DOHH2 (cell line): ENCODE measurements around the gene TRIM10.

ENCODE experiments used
- H3F3A ChIP-seq: fragments of 200-600 bp; sonication (generic), shearing (Covaris generic); 2 replicates; pipeline ENCODE4 v1.6.0; 2016; ENCODE audit warnings: antibody characterized with exemption, mild to moderate bottlenecking; ENCODE audit not compliant: control insufficient read depth, insufficient read depth
- H3K27ac ChIP-seq: fragments of 200-600 bp; sonication (generic); 2 replicates; pipeline ENCODE4 v1.5.1; 2014; ENCODE audit warnings: low read depth, mild to moderate bottlenecking, low read length, moderate library complexity
- H3K27me3 ChIP-seq: fragments of 200-600 bp; sonication (generic); 2 replicates; pipeline ENCODE4 v1.6.1; 2014; ENCODE audit warnings: mild to moderate bottlenecking, low read length, mixed read lengths; ENCODE audit not compliant: control insufficient read depth
- H3K36me3 ChIP-seq: fragments of 200-600 bp; sonication (generic); 2 replicates; pipeline ENCODE4 v1.6.1; 2014; ENCODE audit warnings: mild to moderate bottlenecking, low read length, moderate library complexity, mixed read lengths; ENCODE audit not compliant: control insufficient read depth
- H3K4me1 ChIP-seq: fragments of 200-600 bp; sonication (generic); 2 replicates; pipeline ENCODE4 v1.6.1; 2014; ENCODE audit warnings: mild to moderate bottlenecking, low read length, mixed read lengths; ENCODE audit not compliant: control insufficient read depth
- H3K4me2 ChIP-seq: fragments of 200-600 bp; sonication (generic); 2 replicates; pipeline ENCODE4 v1.6.0; 2014; ENCODE audit warnings: mild to moderate bottlenecking, low read length, moderate library complexity
- H3K4me3 ChIP-seq: fragments of 200-600 bp; sonication (generic); 2 replicates; pipeline ENCODE4 v1.5.1; 2014; ENCODE audit warnings: mild to moderate bottlenecking, low read length, mixed read lengths
- H3K79me2 ChIP-seq: fragments of 200-600 bp; sonication (generic); 2 replicates; pipeline ENCODE4 v1.6.1; 2014; ENCODE audit warnings: mild to moderate bottlenecking, low read length, mixed read lengths; ENCODE audit not compliant: control insufficient read depth
- H3K9me2 ChIP-seq: fragments of 200-600 bp; sonication (generic); replicated peaks from 2 replicates; pipeline ENCODE4 v1.6.1; 2014; ENCODE audit warnings: mild to moderate bottlenecking, low read length, mixed read lengths; ENCODE audit not compliant: control insufficient read depth
- H3K9me3 ChIP-seq: fragments of 200-600 bp; sonication (generic); 2 replicates; pipeline ENCODE4 v1.6.1; 2014; ENCODE audit warnings: antibody characterized with exemption, low read length, mixed read lengths; ENCODE audit not compliant: control insufficient read depth, insufficient read depth
- H4K20me1 ChIP-seq: fragments of 200-600 bp; sonication (generic); 2 replicates; pipeline ENCODE4 v1.6.0; 2014; ENCODE audit warnings: low read depth, mild to moderate bottlenecking, antibody characterized with exemption, low read length, moderate library complexity; ENCODE audit not compliant: control insufficient read depth, insufficient read depth
- EZH2phosphoT487 ChIP-seq: fragments of 200-600 bp; sonication (generic); IDR thresholded peaks from 2 replicates; pipeline ENCODE4 v1.6.1; 2017; ENCODE audit warnings: borderline replicate concordance, mild to moderate bottlenecking, antibody characterized with exemption, low read length, moderate library complexity, mixed read lengths
- TF ChIP-seq, protein P1 (sequence below): fragments of 200-600 bp; sonication (generic); IDR thresholded peaks from one replicate; pipeline ENCODE4 v1.5.1; 2014; ENCODE audit warnings: antibody characterized with exemption, mild to moderate bottlenecking, low read depth, low read length; ENCODE audit not compliant: poor library complexity, severe bottlenecking

TRIM10 gene

GRCh38 chr6:30113841-30114240 is 47.2 kb downstream of the TRIM10 start:
- no peaks in the 10 kb centered on the region for H3K4me1 ChIP-seq
- no peak overlapping the region for H3K4me3 ChIP-seq
- H3K27ac ChIP-seq = no peak overlapping the region
- H3K36me3 ChIP-seq = no peaks in the 10 kb centered on the region
- peaks cover 36% of the 10 kb centered on the region for H3K27me3 ChIP-seq
- H3K4me2 ChIP-seq = no peak overlapping the region
- no peaks in the 10 kb centered on the region for H4K20me1 ChIP-seq
- H3F3A ChIP-seq = no peaks in the 10 kb centered on the region
- no peak for TF ChIP-seq EZH2phosphoT487
- TF ChIP-seq, protein P1, sequence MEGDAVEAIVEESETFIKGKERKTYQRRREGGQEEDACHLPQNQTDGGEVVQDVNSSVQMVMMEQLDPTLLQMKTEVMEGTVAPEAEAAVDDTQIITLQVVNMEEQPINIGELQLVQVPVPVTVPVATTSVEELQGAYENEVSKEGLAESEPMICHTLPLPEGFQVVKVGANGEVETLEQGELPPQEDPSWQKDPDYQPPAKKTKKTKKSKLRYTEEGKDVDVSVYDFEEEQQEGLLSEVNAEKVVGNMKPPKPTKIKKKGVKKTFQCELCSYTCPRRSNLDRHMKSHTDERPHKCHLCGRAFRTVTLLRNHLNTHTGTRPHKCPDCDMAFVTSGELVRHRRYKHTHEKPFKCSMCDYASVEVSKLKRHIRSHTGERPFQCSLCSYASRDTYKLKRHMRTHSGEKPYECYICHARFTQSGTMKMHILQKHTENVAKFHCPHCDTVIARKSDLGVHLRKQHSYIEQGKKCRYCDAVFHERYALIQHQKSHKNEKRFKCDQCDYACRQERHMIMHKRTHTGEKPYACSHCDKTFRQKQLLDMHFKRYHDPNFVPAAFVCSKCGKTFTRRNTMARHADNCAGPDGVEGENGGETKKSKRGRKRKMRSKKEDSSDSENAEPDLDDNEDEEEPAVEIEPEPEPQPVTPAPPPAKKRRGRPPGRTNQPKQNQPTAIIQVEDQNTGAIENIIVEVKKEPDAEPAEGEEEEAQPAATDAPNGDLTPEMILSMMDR = no peak
- H3K9me2 ChIP-seq = no peaks in the 10 kb centered on the region
- no peaks in the 10 kb centered on the region for H3K9me3 ChIP-seq
- no peaks in the 10 kb centered on the region for H3K79me2 ChIP-seq

DNA sequence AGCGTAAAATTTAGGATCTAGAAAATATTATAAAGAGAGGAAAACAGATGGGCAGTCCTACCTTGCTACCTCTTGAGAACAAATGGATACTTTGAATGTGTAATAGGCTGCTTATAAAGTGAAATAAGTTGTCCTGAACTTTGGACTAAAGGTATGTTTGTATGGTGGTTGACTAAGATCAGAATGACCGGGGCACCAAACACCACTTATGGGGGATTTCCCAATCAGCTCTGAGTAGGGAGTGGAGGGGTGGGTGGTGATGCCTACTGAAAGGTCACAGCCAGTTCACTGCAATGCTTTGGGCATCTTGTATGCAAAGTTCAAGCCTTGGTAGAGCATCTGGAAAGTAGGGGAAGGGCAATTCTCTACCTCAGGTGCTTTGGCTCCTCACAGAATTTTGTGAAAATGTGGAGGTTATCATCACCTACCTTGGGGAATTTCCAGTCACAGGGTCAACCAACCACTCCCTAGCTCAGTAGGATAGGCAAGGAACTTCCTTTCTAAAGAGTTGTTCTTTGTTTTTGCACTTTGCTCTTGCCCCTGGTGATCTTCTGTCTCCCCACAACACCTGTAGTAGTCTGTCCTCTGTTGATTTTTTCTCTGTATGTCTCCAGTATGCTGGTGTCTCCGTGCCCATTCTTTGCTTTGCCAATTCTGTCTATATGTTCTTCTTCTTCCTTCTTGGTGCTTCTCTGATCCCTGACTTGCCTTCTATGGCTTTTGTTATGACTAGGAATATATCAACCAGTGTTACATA is 47.8 kb downstream of the TRIM10 start, which contains the start of gene TRIM31:
TSS of gene TRIM31 (minus strand) at position 88 of the 757 bp plus-strand sequence. CDS start 285 bp downstream, outside the sequence.
- Histone ChIP-seq H3K27ac (no peak within 1 kb of the TSS), H3K9me3 (no peaks in the 10 kb centered on the region), H3K9me2 (no peaks in the 10 kb centered on the region), H3K79me2 (no peaks in the 10 kb centered on the region), H4K20me1 (no peaks in the 10 kb centered on the region), H3K4me1 (no peaks in the 10 kb centered on the region), H3K4me3 (no peak within 1 kb of the TSS), H3K27me3 (peaks cover 36% of the 10 kb centered on the region), H3K36me3 (no peaks in the 10 kb centered on the region), H3K4me2 (no peak within 1 kb of the TSS), H3F3A (no peaks in the 10 kb centered on the region)
- TF ChIP-seq, protein P1 = no peak
- no peak for TF ChIP-seq EZH2phosphoT487

DNA sequence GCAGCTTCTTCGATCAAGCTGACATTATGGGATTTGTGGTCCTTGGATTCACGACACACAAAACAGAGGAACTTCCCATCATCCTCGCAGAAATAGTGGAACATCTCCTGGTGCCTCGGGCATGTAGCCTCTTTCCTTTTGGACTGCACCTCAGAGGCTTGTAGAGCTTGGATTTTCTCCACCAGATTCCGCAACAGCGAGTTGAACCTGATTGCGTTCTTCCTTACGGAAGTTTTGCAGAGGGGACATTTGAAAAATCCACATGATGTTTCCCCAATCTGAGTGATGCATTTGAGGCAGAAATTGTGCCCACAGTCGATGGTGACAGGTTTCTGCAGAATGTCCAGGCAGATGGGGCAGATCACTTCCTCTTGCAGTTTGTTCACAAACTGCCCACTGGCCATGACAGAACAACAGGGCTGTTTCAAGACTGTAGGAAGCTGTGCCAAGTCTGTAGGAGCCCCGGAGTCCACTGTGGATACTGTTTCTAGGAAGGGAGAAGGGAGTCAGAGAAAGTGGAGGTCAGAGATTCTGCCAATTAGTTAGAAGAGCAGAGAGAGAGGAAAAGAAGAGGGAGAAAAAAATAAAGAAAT is 48.5 kb downstream of the TRIM10 start:
- no peak for TF ChIP-seq EZH2phosphoT487
- TF ChIP-seq, protein P1 = no peak
- Histone ChIP-seq H3K79me2 (no peaks in the 10 kb centered on the region), H4K20me1 (no peaks in the 10 kb centered on the region), H3K36me3 (no peaks in the 10 kb centered on the region), H3K27me3 (peaks cover 41% of the 10 kb centered on the region), H3F3A (no peaks in the 10 kb centered on the region), H3K4me1 (no peaks in the 10 kb centered on the region), H3K9me3 (no peaks in the 10 kb centered on the region), H3K4me2 (no peak overlapping the region), H3K9me2 (no peaks in the 10 kb centered on the region), H3K4me3 (no peak overlapping the region), H3K27ac (no peak overlapping the region)
